COLO668 (cell line): ENCODE measurements around the gene CARMIL1.
A peak's percentile ranks its signal among the peaks of the same experiment; 100 is the strongest.

Experiments
- DNase-seq: peaks from one replicate; lab custom pipeline; 2025; ENCODE audit not compliant: unreplicated experiment; lab: John Stamatoyannopoulos, UW

CARMIL1 gene

DNA sequence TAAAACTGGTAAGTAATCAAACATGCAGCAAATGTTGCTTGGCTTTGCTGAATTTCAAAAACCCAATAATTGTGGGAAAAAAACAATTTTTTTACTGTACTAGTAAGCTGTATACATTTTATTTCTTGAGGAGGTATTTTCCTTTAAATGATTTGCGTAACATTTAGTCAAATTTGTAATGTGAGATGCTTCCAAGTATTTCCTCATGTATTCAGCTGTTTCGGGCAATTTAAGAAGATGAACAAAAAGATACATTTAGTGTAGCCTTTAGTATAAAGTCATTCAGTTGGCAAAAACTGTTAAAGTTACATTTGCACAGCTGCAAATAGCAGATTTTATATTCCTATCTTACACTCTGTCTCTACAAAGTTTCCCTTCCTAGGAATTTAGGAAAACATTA, 186.8 kb downstream of the CARMIL1 start:
- no peak for DNase-seq

DNA sequence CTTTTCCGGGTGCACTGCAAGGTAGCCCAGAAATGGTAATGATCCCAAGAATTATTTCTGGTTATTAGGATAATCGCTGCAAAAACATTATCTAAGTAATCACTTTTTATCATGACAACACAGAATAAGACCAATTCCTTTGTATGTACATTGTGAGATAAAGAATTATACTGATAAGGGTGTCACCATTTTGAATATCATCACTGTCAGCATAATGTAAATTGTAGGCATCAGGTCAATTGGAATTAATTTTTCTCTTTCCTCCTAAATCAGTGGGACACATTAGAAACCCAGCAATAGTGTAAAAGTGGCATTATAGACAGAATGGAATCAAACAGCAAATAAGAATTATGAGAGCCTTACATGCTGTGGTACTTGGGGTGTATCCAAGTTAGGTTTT, 189.7 kb downstream of the CARMIL1 start:
- DNase-seq = no peak

DNA sequence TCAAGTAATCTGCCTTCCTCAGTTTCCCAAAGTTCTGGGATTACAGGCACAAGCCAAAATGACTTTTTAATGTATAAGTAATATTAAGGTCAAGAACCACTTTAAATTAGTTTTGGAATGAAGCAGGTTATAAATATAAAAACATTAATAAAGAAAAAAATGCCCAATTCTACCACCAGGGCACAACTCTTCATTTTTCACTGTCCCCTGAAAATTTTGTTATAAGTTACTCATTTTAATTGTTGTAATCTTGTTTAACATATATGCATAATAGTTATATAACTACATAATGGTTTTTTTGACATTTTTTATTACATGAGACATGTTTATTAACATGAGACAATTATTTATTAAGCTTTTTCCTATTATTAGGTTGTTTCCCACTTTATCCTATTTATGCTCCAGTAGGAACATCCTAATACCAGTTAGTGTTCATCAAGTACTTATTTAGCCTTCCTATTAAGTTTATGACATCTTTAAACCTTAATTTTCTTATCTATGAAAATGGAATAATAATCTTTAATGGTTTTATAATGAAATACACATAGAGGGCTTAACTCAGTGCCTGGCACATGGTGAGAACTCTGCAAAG, 190.7 kb downstream of the CARMIL1 start:
- DNase-seq = no peak

DNA sequence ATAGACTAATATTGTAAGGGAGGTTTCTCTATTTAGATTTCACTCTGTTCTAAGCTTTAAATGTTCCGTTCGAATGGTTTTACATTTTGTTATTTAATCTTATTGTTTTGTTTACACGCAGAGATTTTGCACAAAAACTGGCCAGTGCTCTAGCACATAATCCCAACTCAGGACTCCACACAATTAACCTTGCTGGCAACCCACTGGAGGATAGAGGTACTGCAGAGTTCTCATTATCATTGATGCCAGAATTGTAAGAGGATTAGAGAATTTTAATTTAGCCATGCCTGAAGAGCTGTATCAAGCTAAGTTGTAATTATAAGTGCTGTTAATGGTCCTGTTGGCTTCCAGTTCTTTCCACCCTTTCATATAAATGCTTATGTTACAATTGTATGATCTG, 193.1 kb downstream of the CARMIL1 start:
- DNase-seq = no peak

DNA sequence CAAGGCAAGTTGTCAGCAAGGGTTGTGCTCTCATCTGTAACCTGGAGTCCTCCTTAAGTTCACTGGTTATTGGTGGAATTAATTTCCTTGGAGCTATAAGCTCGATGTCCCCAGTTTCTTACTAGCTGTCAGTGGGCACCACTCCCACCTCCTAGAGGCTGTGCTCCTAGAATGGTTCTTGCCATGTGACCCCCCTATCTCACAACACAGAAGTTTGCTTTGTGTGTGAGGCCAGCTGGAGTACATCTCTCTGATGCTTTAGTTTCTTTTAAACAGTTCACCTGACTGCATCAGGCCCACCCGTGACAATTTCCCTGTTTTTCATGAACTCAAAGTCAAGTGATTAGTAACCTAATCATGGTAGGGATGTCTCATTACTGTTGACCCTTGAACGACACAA, 193.7 kb downstream of the CARMIL1 start:
- no peak for DNase-seq

DNA sequence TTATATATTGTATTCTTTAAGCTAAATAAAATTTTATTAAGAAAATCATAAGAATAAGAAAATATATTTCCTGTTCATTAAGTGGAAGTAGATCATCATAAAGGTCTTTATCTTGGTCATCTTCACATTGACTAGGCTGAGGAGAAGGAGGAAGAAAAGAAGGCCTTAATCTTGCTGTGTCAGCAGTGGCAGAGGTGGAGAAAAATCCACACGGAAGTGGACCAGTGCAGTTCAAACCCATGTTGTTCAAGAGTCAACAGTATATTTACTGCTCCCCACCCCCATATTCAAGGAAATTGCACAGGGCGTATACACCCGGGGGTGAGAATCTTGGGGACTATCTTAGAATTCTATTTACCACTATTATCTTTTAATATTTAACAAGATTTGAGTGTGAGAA, 194.3 kb downstream of the CARMIL1 start:
- DNase-seq = no peak

DNA sequence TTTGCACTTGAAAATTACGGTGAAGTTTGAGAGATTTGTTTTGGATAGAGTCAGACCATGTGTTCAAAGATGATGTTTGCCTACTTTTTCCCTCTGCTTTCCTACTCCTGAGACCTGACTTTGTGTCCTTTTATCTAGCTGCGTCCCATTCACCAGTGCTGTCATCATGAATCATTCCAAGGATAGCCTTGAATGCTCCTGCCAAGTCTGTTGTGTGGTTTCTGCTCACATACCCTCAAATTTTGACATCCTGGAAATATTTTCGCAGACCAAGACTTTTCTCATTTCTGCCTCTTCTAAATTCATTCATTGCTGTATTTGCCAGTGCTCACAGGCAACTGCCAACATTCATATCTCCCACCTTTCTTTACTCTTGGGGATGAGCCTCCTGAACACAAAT, 197.0 kb downstream of the CARMIL1 start:
- no peak for DNase-seq

DNA sequence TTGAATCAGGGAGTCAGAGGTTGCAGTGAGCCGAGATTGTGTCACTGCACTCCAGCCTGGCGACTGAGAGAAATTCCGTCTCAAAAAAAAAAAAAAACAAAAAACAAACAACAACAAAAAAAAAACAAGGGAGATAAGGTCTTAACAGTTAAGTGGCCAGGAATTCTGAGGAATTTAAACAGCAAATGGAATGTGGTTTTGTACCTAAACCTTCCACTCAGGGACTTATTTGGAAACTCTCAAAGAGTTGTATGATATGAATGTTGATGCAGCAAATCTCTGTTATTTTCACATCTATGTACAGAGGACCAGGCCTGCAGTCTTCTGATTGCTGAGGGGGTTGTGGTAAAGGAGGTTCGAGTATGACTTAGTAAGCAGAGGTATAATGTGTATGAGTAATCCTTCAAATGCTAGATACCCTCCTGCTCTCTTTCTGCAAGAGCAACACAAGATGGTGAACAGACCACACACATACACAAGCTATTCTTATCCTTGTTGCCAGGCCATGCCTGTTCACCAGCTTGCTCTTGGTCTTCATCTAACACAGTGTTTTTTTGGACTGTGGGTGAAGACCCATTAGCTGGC, 197.9 kb downstream of the CARMIL1 start:
- no peak for DNase-seq

DNA sequence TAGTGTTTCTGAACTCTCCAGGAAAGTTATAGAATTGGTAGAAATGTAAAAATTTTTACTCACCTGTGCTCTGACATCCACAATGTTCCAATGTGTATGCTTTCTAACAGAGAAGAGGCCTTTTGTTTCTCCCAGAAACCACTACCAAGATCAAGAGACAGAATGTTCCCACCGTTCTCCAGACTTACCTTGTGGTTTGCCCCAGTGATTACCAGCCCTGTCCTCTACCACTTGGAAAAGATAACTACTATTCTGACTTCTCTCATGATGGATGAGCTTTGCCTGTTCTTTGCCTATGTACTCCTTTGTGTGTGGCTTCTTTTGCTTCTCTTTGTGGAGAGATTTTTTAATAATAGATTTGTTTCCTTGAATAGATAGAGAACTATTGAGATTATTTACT, 199.8 kb downstream of the CARMIL1 start:
- no peak for DNase-seq

DNA sequence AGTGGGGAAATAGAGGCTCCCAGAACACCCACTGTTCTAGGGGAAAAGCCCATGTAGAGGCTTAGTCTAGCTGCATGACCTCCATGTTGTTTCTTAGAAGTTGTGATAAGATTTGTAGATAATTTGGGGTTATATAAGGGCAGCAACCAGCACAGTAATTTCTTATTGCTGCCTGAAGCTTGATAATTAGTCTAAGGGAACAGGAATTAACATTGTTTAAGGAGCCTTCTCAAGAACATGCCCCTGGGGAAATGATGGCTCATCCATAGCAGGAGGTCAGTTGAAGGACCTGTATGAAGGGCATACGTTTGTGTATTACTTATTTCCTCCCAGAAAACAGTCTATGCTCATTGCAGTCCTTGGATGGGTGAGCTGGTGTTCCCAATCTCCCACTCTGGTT, 202.1 kb downstream of the CARMIL1 start:
- DNase-seq = no peak

DNA sequence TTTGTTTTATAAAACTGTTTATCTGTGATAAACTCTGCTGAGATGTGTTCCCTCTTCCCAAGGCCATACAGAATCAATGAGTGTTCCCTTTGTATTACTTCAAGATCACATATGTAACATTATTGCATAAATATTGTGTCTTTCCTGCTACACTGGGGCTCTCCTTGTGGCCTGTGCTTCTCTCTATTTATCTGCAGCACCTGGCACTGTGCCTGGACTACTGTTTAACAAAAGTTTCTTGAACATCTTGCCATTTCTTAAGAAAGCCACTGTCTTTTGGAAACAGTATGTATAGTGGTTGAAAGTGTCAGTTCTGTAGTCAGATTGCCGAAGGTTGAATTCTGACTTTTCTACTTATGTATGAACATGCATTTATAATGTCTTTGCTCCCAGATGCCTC, 203.8 kb downstream of the CARMIL1 start:
- no peak for DNase-seq

DNA sequence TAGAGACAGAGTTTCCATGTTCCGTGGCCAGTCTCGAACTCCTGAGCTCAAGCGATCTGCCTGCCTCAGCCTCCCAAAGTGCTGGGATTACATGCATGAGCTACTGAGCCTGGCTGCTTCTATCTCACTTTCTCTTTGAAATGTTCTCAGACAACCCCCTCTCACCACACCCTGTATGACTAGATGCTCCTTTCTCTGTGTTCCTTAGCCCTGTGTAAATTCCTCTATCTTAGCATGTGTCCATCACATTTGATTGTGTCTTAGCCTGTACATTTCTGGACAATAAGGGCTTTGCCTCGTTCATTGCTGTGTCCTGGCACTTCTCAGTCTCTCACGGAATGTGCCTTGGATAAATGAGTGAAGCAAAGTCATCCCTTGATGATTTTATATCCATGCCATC, 204.8 kb downstream of the CARMIL1 start:
- no peak for DNase-seq

DNA sequence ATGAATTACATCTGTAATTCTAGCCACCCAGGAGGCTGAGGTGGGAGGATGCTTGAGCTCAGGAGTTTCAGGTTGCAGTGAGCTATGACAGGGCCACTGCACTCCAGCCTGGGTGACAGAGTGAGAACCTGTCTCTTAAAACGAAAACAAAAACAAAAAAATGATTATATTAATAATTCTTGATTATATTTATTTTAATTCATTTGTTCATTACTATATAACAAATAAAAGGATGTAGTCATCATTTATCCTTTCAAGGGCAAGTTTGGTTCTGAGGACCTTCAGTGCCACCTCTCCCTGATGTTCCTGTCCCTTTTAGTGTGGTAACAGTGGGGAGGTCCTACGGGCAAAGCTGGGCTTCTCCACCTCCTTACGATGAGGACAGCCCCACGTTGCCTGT, 205.7 kb downstream of the CARMIL1 start:
- no peak for DNase-seq

DNA sequence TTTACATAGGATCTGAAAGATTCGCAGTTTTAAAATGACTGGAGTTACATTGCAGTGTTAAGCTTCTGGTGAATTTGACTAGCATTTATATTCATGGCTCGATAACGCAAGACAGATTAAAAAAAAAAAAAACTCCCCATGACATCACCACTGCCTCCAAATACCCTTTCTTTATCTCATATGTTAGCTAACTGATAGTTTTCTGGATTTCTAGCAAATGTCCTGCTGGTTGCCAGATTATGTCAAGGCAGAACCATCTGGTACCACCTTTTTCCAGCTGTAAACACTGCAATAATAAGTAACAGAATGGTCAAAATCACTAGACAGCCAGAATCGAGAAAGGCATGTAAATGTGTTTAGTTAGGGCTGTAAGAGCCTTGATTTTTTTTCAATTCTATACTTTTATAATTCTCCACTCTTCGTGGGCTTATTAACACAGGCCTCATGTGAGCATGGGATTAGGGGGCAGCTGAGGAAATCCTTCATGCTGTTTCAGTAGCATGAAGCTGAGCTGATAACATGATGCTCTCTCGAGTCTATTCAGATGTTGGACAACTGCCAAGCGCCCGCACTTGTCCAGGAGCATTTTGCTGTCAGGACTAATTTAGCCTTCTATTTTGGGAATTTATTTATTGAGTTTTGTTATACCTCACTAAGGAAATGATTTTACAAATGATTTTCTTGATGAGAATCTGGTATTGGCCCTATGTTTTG, 206.8 kb downstream of the CARMIL1 start:
- peak; percentile 75 for DNase-seq

DNA sequence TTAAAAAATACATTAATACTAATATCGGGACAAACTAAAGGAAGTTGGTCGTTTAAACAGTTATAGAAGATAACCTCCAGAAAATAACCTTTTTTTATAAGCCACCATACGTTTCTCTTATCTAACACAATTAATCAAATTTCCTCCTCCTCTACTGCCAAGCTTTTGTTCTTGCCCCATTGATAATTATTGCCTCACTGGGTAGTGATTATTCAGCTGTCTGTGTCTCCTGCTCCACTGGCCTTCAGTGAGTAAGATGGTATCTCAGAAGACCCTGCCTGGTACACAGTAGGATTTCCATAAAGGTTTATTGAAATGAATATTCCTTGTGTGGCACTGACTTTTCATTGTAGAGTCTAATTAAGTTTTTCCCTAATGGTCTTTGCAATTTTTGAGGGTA, 207.4 kb downstream of the CARMIL1 start:
- no peak for DNase-seq

DNA sequence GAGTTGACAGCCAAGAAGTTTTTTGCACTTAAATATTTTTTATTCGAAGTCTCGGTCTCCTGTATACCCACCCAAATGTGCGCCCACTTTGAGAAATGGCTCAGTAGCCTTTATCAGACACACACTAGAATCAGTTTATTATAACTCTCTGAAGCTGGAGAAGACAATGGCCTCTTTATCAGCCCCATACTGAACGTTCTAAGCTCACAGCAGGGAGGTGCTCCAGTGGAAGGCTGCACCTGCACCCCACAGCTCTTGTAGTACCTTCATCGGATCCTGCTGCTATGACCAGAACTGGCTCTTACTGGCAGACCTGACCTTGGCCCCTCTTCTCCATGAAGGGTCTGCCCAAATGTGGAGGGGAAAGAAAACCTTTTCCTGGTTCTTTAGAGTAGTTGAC, 207.8 kb downstream of the CARMIL1 start:
- peak; percentile 30 for DNase-seq

DNA sequence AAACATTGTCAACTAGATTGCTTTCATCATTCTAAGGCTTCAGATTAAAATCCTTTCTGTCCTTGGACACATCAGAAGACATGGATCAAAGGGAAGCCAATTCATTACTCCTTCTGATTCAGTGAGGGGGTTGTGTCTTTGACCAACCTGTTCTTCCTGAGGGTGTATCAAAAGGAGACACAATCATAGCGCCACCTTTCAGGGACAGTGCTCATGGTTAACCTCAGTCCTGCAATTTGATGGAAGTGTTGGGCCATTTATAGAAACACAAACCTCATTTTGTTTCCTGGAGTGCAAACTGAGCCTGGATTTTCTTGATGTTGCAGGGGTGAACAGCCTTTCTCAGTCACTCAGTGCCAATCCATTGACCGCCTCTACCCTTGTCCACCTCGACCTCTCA, 209.0 kb downstream of the CARMIL1 start:
- no peak for DNase-seq

DNA sequence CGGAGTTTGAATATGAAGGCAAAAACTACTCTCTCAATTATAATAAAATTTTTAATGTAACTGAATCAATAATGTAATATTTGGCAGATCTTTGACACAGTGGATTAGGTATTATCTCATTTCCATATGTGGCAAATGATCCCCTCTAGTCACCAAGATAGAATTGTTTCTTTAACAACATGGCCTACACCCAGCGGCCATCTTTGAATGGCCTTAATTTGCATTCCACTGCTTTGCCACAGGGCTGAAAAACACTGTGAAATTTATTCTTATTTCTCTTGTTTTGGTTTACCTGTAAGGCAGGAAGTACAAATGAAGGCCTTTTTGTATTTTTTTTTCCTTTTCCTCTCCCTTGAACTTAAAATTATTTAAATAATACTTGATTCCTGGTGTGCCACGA, 210.2 kb downstream of the CARMIL1 start:
- DNase-seq = no peak

DNA sequence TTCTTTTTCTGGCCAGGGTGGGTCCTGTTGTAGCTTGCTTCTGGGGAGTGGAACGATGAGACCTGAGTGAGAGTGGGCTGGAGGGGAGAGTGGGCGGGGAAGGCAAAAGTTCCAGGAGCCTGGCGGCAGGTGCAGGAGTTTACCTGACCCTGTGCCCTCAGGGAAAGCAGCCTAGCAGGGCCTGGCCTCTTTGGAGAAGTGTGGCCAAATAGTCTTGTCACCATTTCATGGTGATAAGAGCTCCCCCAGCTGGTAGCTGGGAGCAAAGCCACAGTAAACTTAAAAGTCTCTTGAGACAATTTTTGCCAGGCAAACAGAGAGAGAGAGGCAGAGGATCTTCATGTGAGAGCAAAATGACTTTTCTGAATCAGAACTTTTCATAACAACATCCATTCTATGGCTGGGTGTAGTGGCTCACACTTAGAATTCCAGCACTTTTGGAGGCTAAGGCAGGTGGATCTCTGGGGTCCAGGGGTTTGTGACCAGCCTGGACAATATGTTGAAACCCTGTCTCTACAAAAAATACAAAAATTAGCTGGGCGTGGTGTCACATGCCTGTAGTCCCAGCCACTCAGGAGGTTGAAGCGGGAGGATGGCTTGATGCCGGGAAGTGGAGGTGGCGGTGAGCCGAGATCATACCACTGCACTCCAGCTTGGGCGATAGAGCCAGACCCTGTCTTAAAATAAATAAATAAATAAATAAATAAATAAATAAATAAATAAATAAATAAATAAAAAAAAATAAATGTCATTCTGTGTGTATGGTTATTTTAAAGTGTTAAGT, 211.0 kb downstream of the CARMIL1 start:
- DNase-seq = peak; percentile 74

DNA sequence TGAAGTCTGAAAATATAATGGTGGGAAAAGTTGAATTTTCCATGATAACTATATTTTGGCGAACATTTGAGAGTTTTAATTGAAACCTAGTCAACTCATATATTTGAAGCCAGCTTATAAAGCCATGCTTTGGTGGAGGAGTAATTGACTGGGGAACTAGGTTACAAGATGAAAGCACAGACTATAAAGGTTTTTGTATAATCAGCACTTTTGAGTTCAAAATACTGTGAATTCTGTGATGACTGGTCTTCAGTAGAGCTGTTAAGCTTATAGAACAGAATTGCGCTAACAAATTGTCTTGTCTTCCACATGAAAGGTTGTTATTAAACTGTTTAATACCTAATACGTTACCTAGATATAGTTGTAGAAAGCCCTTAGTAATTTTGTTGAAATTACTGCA, 213.8 kb downstream of the CARMIL1 start:
- no peak for DNase-seq

DNA sequence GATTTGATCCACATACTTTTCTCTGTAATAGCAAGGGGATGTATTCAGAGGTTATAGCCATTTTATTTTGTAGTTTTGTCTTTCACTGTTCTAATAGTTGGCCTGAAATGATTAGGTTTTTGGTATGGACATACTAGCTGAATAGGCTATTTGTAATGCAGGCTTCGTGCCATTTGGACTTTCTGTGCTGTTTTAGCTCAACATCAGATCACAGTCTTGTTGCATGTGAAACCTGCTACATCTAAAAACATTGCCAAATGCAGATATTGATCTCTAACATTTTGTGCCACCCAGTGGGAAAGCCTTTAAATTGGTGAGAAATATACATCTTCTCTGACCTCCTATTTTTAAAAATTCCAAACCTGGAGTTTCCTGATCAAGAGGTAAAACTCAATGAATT, 215.3 kb downstream of the CARMIL1 start:
- no peak for DNase-seq
